ENCODE data around the gene SLC34A3. TPM values are rescaled to one million over a fixed set of nuclear protein-coding genes. Genes with fewer than 3 reads are reported as not detected.

Gene SLC34A3
- total RNA-seq, 4 donors from 2014 or later: 0.11 to 1.7 (median 0.38) TPM; not detected in 1

- WGBS, 2 donors: 74 to 83% methylated on average over 21 of the region's 24 CpGs
- H3K4me3 ChIP-seq: no peak overlapping the region
- peaks cover 10 to 46% (median 12%) of the 10 kb centered on the region in 3 donors for H3K36me3 ChIP-seq
- no peaks in the 10 kb centered on the region for H3K9me3 ChIP-seq
- peaks cover 39 to 89% (median 45%) of the 10 kb centered on the region in 3 donors for H3K4me1 ChIP-seq
- DNase-seq: no peak
- intact Hi-C loops (cut with DNase I): no loop called here
- peak overlapping the region in 3 of 4 donors; percentile 81 to 87 (median 86) for H3K27ac ChIP-seq
- TF ChIP-seq CTCF (IDR thresholded peaks at IDR 0.05) (no peak), POLR2A (IDR thresholded peaks at IDR 0.05) (no peak)
- peaks cover 0 to 38% (median 0%) of the 10 kb centered on the region in 4 donors for H3K27me3 ChIP-seq
Observed at GRCh38 chr9:137275588-137276472, 45.1 kb downstream of the SLC34A3 start.

- Histone ChIP-seq H3K4me1 (peaks cover 39 to 89% (median 51%) of the 10 kb centered on the region in 3 donors), H3K27ac (peak overlapping the region; percentile 81 to 87 (median 84)), H3K9me3 (no peaks in the 10 kb centered on the region), H3K36me3 (peaks cover 10 to 44% (median 12%) of the 10 kb centered on the region in 3 donors), H3K4me3 (peak overlapping the region in 3 of 4 donors; percentile 54 to 61 (median 58)), H3K27me3 (peaks cover 0 to 47% (median 0%) of the 10 kb centered on the region in 4 donors)
- no peak for TF ChIP-seq POLR2A (IDR thresholded peaks at IDR 0.05)
- no peak for TF ChIP-seq CTCF (IDR thresholded peaks at IDR 0.05)
- DNase-seq: no peak
- WGBS, 2 donors: 15 to 34% methylated on average over 4 to 9 of the region's 30 CpGs
- intact Hi-C loops (cut with DNase I): no loop called here
Observed at GRCh38 chr9:137276473-137277328, 46.0 kb downstream of the SLC34A3 start.

GRCh38 chr9:137277329-137278041 lies 46.8 kb downstream of the SLC34A3 start, which contains the start of gene TOR4A:
TSS of gene TOR4A (plus strand) at chr9:137277726. CDS start at chr9:137278690, 964 bp downstream.
- 42 to 44% methylated on average over 2 to 3 of the region's 25 CpGs for WGBS, 2 donors
- Histone ChIP-seq H3K4me1 (peaks cover 34 to 82% (median 51%) of the 10 kb centered on the region in 3 donors), H3K27me3 (peaks cover 0 to 50% (median 0%) of the 10 kb centered on the region in 4 donors), H3K36me3 (peaks cover 4 to 42% (median 8%) of the 10 kb centered on the region in 3 donors), H3K4me3 (peak within 1 kb of the TSS; percentile 43 to 61 (median 56)), H3K9me3 (no peaks in the 10 kb centered on the region), H3K27ac (peak within 1 kb of the TSS; percentile 81 to 87 (median 84))
- peak; percentile 58 for DNase-seq
- intact Hi-C loops (cut with DNase I): no loop called here
- TF ChIP-seq CTCF (IDR thresholded peaks at IDR 0.05): peak in 3 of 6 experiments; percentile 9 to 29 (median 12)
- TF ChIP-seq POLR2A (IDR thresholded peaks at IDR 0.05): peak in 2 of 4 donors; percentile 18 to 53

- H3K4me3 ChIP-seq: peak overlapping the region; percentile 43 to 61 (median 56)
- WGBS, 2 donors: 37% methylated on average over 8 of the region's 54 CpGs; no CpG with 5 or more reads in 1 of the 2 donors
- DNase-seq: no peak
- peaks cover 34 to 75% (median 51%) of the 10 kb centered on the region in 3 donors for H3K4me1 ChIP-seq
- H3K9me3 ChIP-seq: no peaks in the 10 kb centered on the region
- peak overlapping the region; percentile 81 to 87 (median 84) for H3K27ac ChIP-seq
- TF ChIP-seq POLR2A (IDR thresholded peaks at IDR 0.05) (no peak), CTCF (IDR thresholded peaks at IDR 0.05) (no peak)
- intact Hi-C loops (cut with DNase I): no loop called here
- H3K27me3 ChIP-seq: peaks cover 0 to 50% (median 0%) of the 10 kb centered on the region in 4 donors
- peaks cover 0 to 41% (median 2%) of the 10 kb centered on the region in 3 donors for H3K36me3 ChIP-seq
Observed at GRCh38 chr9:137278061-137278701, 47.5 kb downstream of the SLC34A3 start.

All from esophagus squamous epithelium (tissue), 5 donors.